Effector memory CD4-positive, alpha-beta T cell (primary cell): ENCODE measurements around the gene TSSC4.
"Not testable (repeated sequence)": the region's sequence is repeated elsewhere in the genome, so short reads cannot be mapped to it uniquely, and the experiment has no call there.

ENCODE experiments used
- DNase-seq, 3 donors: peaks; one replicate each; pipeline ENCODE4 v3.0.0-alpha.2; 2020
- H3K27ac ChIP-seq: 2 replicates; pipeline ENCODE4 v1.7.0; 2013; ENCODE audit warnings: mild to moderate bottlenecking, low read length, moderate library complexity; ENCODE audit not compliant: insufficient read depth, poor library complexity, severe bottlenecking
- H3K27me3 ChIP-seq: replicated peaks from 2 replicates; pipeline ENCODE4 v1.7.0; 2013; ENCODE audit warnings: mild to moderate bottlenecking, low read length; ENCODE audit not compliant: insufficient read depth, control insufficient read depth, poor library complexity, severe bottlenecking
- H3K36me3 ChIP-seq: 2 replicates; pipeline ENCODE4 v1.7.0; 2013; ENCODE audit warnings: mild to moderate bottlenecking, low read length, moderate library complexity; ENCODE audit not compliant: control insufficient read depth, insufficient read depth
- H3K4me1 ChIP-seq: 2 replicates; pipeline ENCODE4 v1.7.0; 2013; ENCODE audit warnings: low read length, mild to moderate bottlenecking; ENCODE audit not compliant: control insufficient read depth, insufficient read depth, poor library complexity, severe bottlenecking
- H3K4me3 ChIP-seq: 2 replicates; pipeline ENCODE4 v1.7.0; 2013; ENCODE audit warnings: low read length, low read depth, mild to moderate bottlenecking; ENCODE audit not compliant: insufficient read depth, poor library complexity, severe bottlenecking
- H3K9me3 ChIP-seq: 2 replicates; pipeline ENCODE4 v1.7.0; 2013; ENCODE audit warnings: mild to moderate bottlenecking, low read length, moderate library complexity; ENCODE audit not compliant: control insufficient read depth

TSSC4 gene

GRCh38 chr11:2362414-2362813 lies 38.1 kb upstream of the TSSC4 start:
- Histone ChIP-seq H3K4me1 (no peaks in the 10 kb centered on the region), H3K9me3 (no peaks in the 10 kb centered on the region), H3K27ac (no peak overlapping the region), H3K36me3 (no peaks in the 10 kb centered on the region), H3K4me3 (no peak overlapping the region), H3K27me3 (no peaks in the 10 kb centered on the region)
- no peak for DNase-seq

- H3K36me3 ChIP-seq: no peaks in the 10 kb centered on the region
- DNase-seq: no peak
- no peaks in the 10 kb centered on the region for H3K9me3 ChIP-seq
- no peak overlapping the region for H3K4me3 ChIP-seq
- no peak overlapping the region for H3K27ac ChIP-seq
- no peaks in the 10 kb centered on the region for H3K4me1 ChIP-seq
- H3K27me3 ChIP-seq: no peaks in the 10 kb centered on the region
Observed at GRCh38 chr11:2363130-2363529, 37.4 kb upstream of the TSSC4 start.

- Histone ChIP-seq H3K9me3 (no peaks in the 10 kb centered on the region), H3K4me3 (no peak overlapping the region), H3K27ac (no peak overlapping the region), H3K27me3 (no peaks in the 10 kb centered on the region), H3K4me1 (no peaks in the 10 kb centered on the region), H3K36me3 (no peaks in the 10 kb centered on the region)
- no peak for DNase-seq
Observed at GRCh38 chr11:2363577-2364370, 36.8 kb upstream of the TSSC4 start.

- not testable (repeated sequence) for H3K9me3 ChIP-seq, H3K27me3 ChIP-seq, H3K36me3 ChIP-seq, H3K4me1 ChIP-seq, H3K4me3 ChIP-seq, H3K27ac ChIP-seq, DNase-seq
Observed at GRCh38 chr11:2364386-2364785, 36.2 kb upstream of the TSSC4 start.

- no peaks in the 10 kb centered on the region for H3K36me3 ChIP-seq
- H3K27ac ChIP-seq: no peak overlapping the region
- no peaks in the 10 kb centered on the region for H3K4me1 ChIP-seq
- no peaks in the 10 kb centered on the region for H3K9me3 ChIP-seq
- H3K27me3 ChIP-seq: no peaks in the 10 kb centered on the region
- DNase-seq: no peak
- no peak overlapping the region for H3K4me3 ChIP-seq
Observed at GRCh38 chr11:2365571-2366210, 34.9 kb upstream of the TSSC4 start.

GRCh38 chr11:2366276-2366675 lies 34.3 kb upstream of the TSSC4 start:
- H3K9me3 ChIP-seq: no peaks in the 10 kb centered on the region
- H3K27me3 ChIP-seq: no peaks in the 10 kb centered on the region
- no peaks in the 10 kb centered on the region for H3K36me3 ChIP-seq
- no peak overlapping the region for H3K27ac ChIP-seq
- no peak overlapping the region for H3K4me3 ChIP-seq
- no peak for DNase-seq
- no peaks in the 10 kb centered on the region for H3K4me1 ChIP-seq

- Histone ChIP-seq H3K4me1 (no peaks in the 10 kb centered on the region), H3K9me3 (no peaks in the 10 kb centered on the region), H3K27ac (no peak overlapping the region), H3K27me3 (no peaks in the 10 kb centered on the region), H3K36me3 (no peaks in the 10 kb centered on the region), H3K4me3 (no peak overlapping the region)
- DNase-seq: no peak
Observed at GRCh38 chr11:2366733-2367132, 33.8 kb upstream of the TSSC4 start.

GRCh38 chr11:2367266-2368160 lies 33.0 kb upstream of the TSSC4 start:
- no peak overlapping the region for H3K4me3 ChIP-seq
- no peak overlapping the region for H3K27ac ChIP-seq
- no peaks in the 10 kb centered on the region for H3K36me3 ChIP-seq
- H3K9me3 ChIP-seq: no peaks in the 10 kb centered on the region
- H3K27me3 ChIP-seq: no peaks in the 10 kb centered on the region
- DNase-seq: no peak
- no peaks in the 10 kb centered on the region for H3K4me1 ChIP-seq

GRCh38 chr11:2368178-2368850 lies 32.2 kb upstream of the TSSC4 start:
- no peak for DNase-seq
- Histone ChIP-seq H3K27ac (no peak overlapping the region), H3K9me3 (no peaks in the 10 kb centered on the region), H3K36me3 (no peaks in the 10 kb centered on the region), H3K4me3 (no peak overlapping the region), H3K4me1 (no peaks in the 10 kb centered on the region), H3K27me3 (no peaks in the 10 kb centered on the region)
